ENCODE data around the gene GALM.
"Not testable (repeated sequence)": the region's sequence is repeated elsewhere in the genome, so short reads cannot be mapped to it uniquely, and the experiment has no call there.

The GALM gene

DNA sequence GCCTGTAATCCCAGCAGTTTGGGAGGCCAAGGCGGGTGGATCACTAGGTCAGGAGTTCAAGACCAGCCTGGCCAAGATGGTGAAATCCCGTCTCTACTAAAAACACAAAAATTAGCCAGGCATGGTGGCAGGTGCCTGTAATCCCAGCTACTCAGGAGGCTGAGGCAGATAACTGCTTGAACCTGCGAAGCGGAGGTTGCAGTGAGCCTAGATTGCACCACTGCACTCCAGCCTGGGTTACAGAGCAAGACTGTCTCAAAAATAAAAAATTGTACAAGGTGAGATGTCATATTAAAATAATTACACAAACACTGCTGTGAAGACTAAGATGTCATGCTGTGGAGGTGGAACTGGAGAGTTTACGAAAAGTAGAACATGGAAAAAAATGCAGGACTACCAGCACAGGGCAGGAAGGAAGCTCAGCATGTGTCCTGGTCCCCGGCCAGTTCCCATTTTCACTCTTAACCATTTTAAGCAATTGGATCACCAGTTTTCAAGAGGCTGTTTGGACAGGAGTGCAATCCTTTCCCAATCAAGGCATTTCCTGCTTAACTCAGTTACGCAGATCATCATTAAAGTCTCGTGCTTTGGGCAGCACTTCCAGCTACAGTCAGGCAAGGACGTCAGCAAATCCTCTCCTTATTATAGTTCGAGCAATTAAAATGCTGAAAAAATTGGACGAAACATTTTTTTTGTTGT, 71.2 kb downstream of the GALM start:
- peaks cover 29% of the 10 kb centered on the region; the same call in 1 of the 2 replicates for H3K36me3 ChIP-seq (ENCODE audit: insufficient read depth, low read depth, low read length)
- H3K9ac ChIP-seq (ENCODE audit: low read depth, low read length): not testable (repeated sequence)
- H3K27ac ChIP-seq (ENCODE audit: low read length): peak overlapping the region; percentile 58

DNA sequence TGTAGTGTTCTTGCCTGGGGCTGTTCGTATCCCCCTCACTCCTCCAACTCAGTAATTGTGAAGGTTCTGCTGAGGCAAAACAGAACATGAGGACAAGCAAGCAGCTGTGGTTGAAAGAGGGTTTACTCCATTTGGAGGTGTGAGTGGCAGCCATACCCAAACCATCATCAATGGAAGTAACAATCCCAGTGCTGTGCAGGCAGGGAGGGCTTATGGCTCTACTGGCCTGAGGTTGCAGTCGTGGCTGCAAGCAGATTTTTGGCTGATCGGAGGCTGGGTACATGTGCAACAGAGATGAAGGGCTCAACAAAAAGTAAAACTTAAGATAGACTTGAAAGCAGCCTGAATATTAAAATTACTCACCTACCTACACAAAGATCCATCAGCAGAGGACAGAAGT, 72.0 kb downstream of the GALM start:
- no peaks in the 10 kb centered on the region for H3K27me3 ChIP-seq (ENCODE audit: insufficient read depth, low read length)
- H3K36me3 ChIP-seq (ENCODE audit: insufficient read depth, low read depth, low read length): peaks cover 36% of the 10 kb centered on the region; the same call in 1 of the 2 replicates
- H3K4me1 ChIP-seq (ENCODE audit: insufficient read depth, low read length): peaks cover 6% of the 10 kb centered on the region; the same call in 1 of the 2 replicates
- no peak overlapping the region for H3K4me3 ChIP-seq (ENCODE audit: low read length)
- no peak overlapping the region for H3K9ac ChIP-seq (ENCODE audit: low read depth, low read length)
- H3K9me3 ChIP-seq (ENCODE audit: insufficient read depth, low read depth, low read length): peaks cover 6% of the 10 kb centered on the region
- no peak overlapping the region for H3K27ac ChIP-seq (ENCODE audit: low read length)

More for the DNA sequence above, 71.2 kb downstream of the GALM start:
- not testable (repeated sequence) for H3K9me3 ChIP-seq (ENCODE audit: insufficient read depth, low read depth, low read length); H3K4me3 ChIP-seq (ENCODE audit: low read length); H3K27me3 ChIP-seq (ENCODE audit: insufficient read depth, low read length); H3K4me1 ChIP-seq (ENCODE audit: insufficient read depth, low read length)

DNA sequence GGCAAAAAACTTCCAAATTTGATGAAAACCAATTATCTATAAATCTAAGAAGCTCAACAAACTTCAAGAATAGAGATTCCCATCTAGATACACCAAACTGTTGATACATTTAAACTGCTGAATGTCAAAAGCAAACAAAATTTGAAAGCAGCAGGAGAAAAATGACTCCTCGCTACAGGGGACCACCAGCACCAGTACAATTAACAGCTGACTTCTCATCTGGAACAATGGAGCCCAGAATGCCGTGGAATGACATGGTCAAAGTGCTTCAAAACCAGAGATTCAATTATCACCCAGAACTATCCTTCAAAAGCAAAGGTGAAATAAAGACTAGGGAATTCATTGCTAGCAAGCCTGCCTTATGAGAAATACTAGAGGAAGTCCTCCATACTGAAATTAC, 73.6 kb downstream of the GALM start:
- Histone ChIP-seq H3K9ac (ENCODE audit: low read depth, low read length) (no peak overlapping the region), H3K36me3 (ENCODE audit: insufficient read depth, low read depth, low read length) (peaks cover 52% of the 10 kb centered on the region), H3K9me3 (ENCODE audit: insufficient read depth, low read depth, low read length) (peaks cover 6% of the 10 kb centered on the region), H3K4me1 (ENCODE audit: insufficient read depth, low read length) (peaks cover 6% of the 10 kb centered on the region; the same call in 1 of the 2 replicates), H3K27ac (ENCODE audit: low read length) (no peak overlapping the region), H3K4me3 (ENCODE audit: low read length) (no peak overlapping the region), H3K27me3 (ENCODE audit: insufficient read depth, low read length) (no peaks in the 10 kb centered on the region)

DNA sequence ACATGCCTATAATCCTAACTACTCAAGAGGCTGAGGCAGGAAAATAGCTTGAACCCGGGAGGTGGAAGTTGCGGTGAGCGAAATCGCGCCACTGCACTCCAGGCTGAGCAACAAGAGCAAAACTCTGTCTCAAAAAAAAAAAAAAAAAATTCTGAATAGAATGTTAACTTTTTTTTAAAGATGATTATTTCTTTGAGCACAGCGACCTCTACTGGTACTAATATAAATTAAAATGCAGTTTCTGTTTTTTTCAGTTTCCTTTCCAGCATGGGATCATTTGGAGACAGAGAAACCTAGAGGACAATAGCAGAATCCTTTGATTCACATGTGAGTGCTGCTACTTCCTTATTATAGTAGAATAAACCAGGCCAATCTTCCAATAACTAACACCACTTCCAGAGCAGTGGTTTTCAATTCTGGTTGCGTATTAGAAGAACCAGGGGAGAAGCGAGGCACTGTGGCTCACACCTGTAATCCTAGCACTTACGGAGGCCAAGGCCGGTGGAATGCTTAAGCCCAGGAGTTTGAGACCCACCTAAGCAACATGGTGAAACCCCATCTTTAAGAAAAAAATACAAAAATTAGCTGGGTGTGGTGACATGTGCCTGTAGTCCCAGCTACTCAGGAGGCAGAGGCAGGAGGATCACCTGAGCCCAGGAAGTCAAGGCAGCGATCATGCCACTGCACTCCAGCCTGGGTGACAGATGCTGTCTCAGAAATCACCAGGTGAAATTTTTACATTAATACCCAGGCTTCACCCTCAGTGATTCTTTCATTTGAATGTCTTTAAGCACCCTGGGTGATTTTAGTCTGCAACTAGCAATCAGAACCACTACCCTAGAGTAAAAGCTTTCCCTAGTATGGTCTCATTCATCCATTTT, 75.2 kb downstream of the GALM start:
- H3K9ac ChIP-seq (ENCODE audit: low read depth, low read length): no peak overlapping the region
- H3K27me3 ChIP-seq (ENCODE audit: insufficient read depth, low read length): no peaks in the 10 kb centered on the region
- peaks cover 68% of the 10 kb centered on the region for H3K36me3 ChIP-seq (ENCODE audit: insufficient read depth, low read depth, low read length)
- H3K4me1 ChIP-seq (ENCODE audit: insufficient read depth, low read length): peaks cover 6% of the 10 kb centered on the region; the same call in 1 of the 2 replicates
- H3K4me3 ChIP-seq (ENCODE audit: low read length): no peak overlapping the region
- no peak overlapping the region for H3K27ac ChIP-seq (ENCODE audit: low read length)
- peaks cover 6% of the 10 kb centered on the region for H3K9me3 ChIP-seq (ENCODE audit: insufficient read depth, low read depth, low read length)

DNA sequence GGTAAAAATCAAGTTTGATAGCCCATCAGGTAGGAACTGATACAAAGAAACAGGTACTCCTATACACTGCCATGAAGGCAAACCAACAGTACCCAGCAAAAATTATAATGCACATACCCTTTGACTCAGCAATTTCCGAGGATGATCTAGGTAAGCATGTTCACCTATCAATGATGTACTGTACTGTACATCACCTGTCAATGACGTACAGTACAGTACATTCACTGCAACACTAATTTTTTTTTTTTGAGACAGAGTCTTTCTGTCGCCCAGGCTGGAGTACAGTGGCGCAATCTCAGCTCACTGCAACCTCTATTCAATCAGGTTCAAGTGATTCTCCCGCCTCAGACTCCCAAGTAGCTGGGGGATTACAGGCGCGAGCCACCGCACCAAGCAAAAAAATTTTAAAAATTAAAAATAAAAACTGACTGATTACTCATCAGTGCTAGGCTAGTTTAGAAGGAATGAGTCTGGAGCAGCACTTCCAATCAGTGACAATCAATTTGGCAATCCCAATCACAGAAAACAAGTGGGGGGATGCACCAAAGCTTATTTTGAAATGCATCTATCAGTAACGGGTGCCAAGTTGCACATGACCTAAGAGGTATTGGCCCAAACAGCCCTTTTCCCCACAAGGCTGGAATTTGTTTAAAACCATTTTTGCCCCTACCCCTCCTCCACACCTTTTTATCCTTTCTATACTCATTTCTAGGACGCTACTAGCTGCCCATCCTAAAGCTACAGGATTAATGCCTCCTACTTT, 77.1 kb downstream of the GALM start:
- Histone ChIP-seq H3K36me3 (ENCODE audit: insufficient read depth, low read depth, low read length) (peaks cover 78% of the 10 kb centered on the region), H3K9ac (ENCODE audit: low read depth, low read length) (no peak overlapping the region), H3K27ac (ENCODE audit: low read length) (no peak overlapping the region), H3K4me1 (ENCODE audit: insufficient read depth, low read length) (no peaks in the 10 kb centered on the region), H3K9me3 (ENCODE audit: insufficient read depth, low read depth, low read length) (peaks cover 6% of the 10 kb centered on the region), H3K4me3 (ENCODE audit: low read length) (no peak overlapping the region), H3K27me3 (ENCODE audit: insufficient read depth, low read length) (no peaks in the 10 kb centered on the region)

DNA sequence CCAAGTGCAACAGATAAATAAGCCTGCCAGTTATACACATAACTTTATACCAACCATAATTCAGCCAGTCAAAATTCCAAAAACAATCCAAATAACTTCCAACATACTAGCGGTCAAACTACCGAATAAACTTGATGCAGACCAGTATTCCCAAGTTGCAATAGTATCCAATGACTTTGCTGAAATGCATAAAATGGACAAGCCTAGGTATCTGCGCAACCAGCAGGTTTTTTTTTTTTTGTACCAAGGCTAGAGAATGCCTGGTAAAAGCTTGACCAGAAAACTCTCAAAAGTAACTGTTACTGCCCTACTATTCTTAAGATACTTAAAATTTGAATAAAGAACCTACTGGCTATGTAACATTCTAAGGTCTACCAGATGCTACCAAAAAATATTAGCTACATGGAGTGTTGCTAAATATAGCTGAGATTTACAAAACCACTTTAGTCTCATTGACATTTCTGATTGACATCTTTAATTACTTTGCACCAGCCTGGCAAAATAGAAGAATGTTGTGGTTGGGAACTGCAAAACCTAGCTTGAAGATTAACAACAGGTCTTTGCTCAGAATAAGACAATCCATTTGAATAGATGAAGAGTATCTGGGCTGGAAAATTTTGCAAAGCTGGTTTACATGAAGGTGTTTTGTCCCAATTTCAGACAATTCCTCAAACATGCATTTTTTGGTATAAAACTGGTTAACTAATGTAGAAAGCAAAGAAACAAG, 77.9 kb downstream of the GALM start:
- no peaks in the 10 kb centered on the region; the same call in 1 of the 2 replicates for H3K4me1 ChIP-seq (ENCODE audit: insufficient read depth, low read length)
- no peak overlapping the region for H3K9ac ChIP-seq (ENCODE audit: low read depth, low read length)
- peaks cover 6% of the 10 kb centered on the region for H3K9me3 ChIP-seq (ENCODE audit: insufficient read depth, low read depth, low read length)
- peaks cover 82% of the 10 kb centered on the region for H3K36me3 ChIP-seq (ENCODE audit: insufficient read depth, low read depth, low read length)
- no peak overlapping the region for H3K4me3 ChIP-seq (ENCODE audit: low read length)
- H3K27me3 ChIP-seq (ENCODE audit: insufficient read depth, low read length): no peaks in the 10 kb centered on the region
- H3K27ac ChIP-seq (ENCODE audit: low read length): no peak overlapping the region

DNA sequence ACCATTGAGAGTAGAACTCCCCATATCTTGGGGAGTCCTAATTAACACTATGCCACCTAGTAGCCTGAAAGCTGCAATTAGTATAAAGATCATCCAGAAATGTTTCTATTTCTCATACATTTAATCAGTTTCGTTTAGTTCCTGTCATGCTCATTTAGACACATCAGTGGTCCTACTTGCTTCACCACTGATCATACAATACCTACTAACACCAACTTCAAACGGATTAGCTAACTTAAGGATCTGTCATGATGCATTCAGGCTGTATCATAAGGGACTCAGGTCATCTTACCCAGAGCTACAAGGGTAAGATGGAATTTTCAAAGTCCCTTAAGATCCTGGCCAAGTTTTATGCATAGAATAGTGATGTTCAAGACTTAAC, 78.5 kb downstream of the GALM start:
- Histone ChIP-seq H3K9me3 (ENCODE audit: insufficient read depth, low read depth, low read length) (peaks cover 1% of the 10 kb centered on the region), H3K4me1 (ENCODE audit: insufficient read depth, low read length) (no peaks in the 10 kb centered on the region; the same call in 1 of the 2 replicates), H3K4me3 (ENCODE audit: low read length) (no peak overlapping the region), H3K27ac (ENCODE audit: low read length) (no peak overlapping the region), H3K36me3 (ENCODE audit: insufficient read depth, low read depth, low read length) (peaks cover 82% of the 10 kb centered on the region), H3K9ac (ENCODE audit: low read depth, low read length) (no peak overlapping the region), H3K27me3 (ENCODE audit: insufficient read depth, low read length) (no peaks in the 10 kb centered on the region)

DNA sequence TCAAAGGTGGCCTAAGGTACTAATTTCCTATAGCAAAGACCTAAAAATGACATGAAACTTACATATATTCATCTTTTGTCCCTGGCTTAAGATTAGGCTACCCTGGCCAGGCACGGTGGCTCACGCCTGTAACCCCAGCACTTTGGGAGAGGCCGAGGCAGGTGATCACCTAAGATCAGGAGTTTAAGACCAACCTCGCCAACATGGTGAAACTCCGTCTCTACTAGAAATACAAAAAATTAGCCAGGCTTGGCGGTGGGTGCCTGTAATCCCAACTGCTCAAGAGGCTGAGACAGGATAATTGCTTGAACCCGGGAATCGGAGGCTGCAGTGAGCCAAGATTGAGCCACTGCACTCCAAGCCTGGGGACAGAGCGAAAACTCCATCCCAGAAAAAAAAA, 79.4 kb downstream of the GALM start:
- Histone ChIP-seq H3K4me3 (ENCODE audit: low read length) (no peak overlapping the region), H3K27me3 (ENCODE audit: insufficient read depth, low read length) (no peaks in the 10 kb centered on the region), H3K9ac (ENCODE audit: low read depth, low read length) (no peak overlapping the region), H3K36me3 (ENCODE audit: insufficient read depth, low read depth, low read length) (peaks cover 87% of the 10 kb centered on the region), H3K9me3 (ENCODE audit: insufficient read depth, low read depth, low read length) (no peaks in the 10 kb centered on the region), H3K27ac (ENCODE audit: low read length) (no peak overlapping the region), H3K4me1 (ENCODE audit: insufficient read depth, low read length) (no peaks in the 10 kb centered on the region; the same call in 1 of the 2 replicates)

DNA sequence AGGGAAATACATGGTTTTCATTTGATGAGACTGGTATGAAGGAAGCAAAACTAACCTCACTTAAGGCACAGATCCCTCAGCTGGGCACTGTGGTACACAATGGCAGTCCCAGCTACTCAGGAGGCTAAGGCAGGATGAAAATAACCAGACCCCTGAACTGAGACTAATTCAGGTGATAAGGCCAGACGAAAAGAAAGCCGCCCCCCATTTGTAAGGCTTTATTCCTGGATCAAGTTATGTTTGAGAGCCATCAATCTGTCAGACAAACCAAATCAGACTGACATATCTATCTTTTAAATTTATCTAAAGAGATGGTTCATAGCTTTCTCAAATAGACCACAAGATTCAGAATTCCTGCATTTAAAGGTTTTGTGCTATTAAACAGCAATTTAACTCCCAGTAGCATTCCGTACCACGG, 81.1 kb downstream of the GALM start:
- Histone ChIP-seq H3K36me3 (ENCODE audit: insufficient read depth, low read depth, low read length) (peaks cover 86% of the 10 kb centered on the region), H3K4me3 (ENCODE audit: low read length) (peak overlapping the region; percentile 12; the same call in 1 of the 2 replicates)

DNA sequence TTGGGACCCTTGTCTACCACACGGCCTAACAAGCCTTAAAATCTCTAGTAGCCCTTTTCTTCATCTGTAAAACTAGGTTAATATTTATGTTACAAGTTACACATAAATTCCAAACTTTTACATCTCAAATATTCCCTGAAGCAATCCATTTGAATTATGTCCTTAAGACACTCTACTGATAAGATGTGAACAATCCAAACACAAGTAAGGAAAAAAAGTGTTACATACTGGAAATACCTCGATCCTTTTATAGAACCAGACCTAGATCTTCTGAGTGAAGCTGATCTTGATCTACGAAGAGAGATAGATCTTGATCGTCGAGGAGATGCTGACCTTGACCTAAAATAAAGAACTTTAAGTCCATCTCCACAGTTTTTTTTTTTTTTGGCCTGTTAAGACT, 81.9 kb downstream of the GALM start:
- Histone ChIP-seq H3K36me3 (ENCODE audit: insufficient read depth, low read depth, low read length) (peaks cover 78% of the 10 kb centered on the region), H3K4me1 (ENCODE audit: insufficient read depth, low read length) (peaks cover 6% of the 10 kb centered on the region), H3K9ac (ENCODE audit: low read depth, low read length) (no peak overlapping the region)

More for the DNA sequence above, 81.1 kb downstream of the GALM start:
- Histone ChIP-seq H3K4me1 (ENCODE audit: insufficient read depth, low read length) (peaks cover under 1% of the 10 kb centered on the region; the same call in 1 of the 2 replicates), H3K9ac (ENCODE audit: low read depth, low read length) (no peak overlapping the region), H3K9me3 (ENCODE audit: insufficient read depth, low read depth, low read length) (no peaks in the 10 kb centered on the region), H3K27me3 (ENCODE audit: insufficient read depth, low read length) (no peaks in the 10 kb centered on the region), H3K27ac (ENCODE audit: low read length) (no peak overlapping the region)

DNA sequence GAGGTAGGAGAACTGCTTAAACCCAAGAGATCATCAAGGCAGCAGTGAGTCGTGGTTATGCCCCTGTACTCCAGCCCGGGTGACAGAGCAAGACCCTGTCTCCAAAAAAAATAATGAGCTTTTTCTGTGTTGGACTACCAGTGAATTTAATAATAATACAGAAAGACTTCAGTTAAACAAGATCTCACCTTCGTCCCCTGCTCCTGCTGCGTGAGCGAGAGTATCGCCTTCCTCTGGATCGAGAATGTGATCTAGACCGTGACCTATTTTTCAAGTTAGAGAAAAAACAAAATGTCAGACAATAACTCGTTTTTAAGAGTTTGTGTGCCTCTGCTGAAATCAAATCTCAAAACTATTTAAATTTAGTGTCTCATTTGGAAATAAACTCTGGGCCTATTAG, 82.5 kb downstream of the GALM start:
- Histone ChIP-seq H3K9me3 (ENCODE audit: insufficient read depth, low read depth, low read length) (no peaks in the 10 kb centered on the region), H3K27ac (ENCODE audit: low read length) (no peak overlapping the region), H3K4me3 (ENCODE audit: low read length) (peak overlapping the region; percentile 92; the same call in 1 of the 2 replicates), H3K27me3 (ENCODE audit: insufficient read depth, low read length) (no peaks in the 10 kb centered on the region), H3K9ac (ENCODE audit: low read depth, low read length) (peak overlapping the region; percentile 99; the same call in 1 of the 2 replicates), H3K4me1 (ENCODE audit: insufficient read depth, low read length) (peaks cover 6% of the 10 kb centered on the region), H3K36me3 (ENCODE audit: insufficient read depth, low read depth, low read length) (peaks cover 72% of the 10 kb centered on the region)

More for the DNA sequence above, 81.9 kb downstream of the GALM start:
- Histone ChIP-seq H3K27ac (ENCODE audit: low read length) (no peak overlapping the region), H3K4me3 (ENCODE audit: low read length) (peak overlapping the region; percentile 92; the same call in 1 of the 2 replicates), H3K9me3 (ENCODE audit: insufficient read depth, low read depth, low read length) (no peaks in the 10 kb centered on the region), H3K27me3 (ENCODE audit: insufficient read depth, low read length) (no peaks in the 10 kb centered on the region)
